Stimulated activated CD8-positive, alpha-beta memory T cell treated with anti-CD3 and anti-CD28 coated beads, Interleukin-12 subunit alpha, Interleukin-12 subunit beta, amount 100 ng/mL, for 24 hours (primary cell): ENCODE data around the gene SMYD1.

Experiments
- DNase-seq: peaks from one replicate; pipeline ENCODE4 v3.0.0-alpha.2; 2020; ENCODE audit errors: extremely low read depth

The SMYD1 gene

DNA sequence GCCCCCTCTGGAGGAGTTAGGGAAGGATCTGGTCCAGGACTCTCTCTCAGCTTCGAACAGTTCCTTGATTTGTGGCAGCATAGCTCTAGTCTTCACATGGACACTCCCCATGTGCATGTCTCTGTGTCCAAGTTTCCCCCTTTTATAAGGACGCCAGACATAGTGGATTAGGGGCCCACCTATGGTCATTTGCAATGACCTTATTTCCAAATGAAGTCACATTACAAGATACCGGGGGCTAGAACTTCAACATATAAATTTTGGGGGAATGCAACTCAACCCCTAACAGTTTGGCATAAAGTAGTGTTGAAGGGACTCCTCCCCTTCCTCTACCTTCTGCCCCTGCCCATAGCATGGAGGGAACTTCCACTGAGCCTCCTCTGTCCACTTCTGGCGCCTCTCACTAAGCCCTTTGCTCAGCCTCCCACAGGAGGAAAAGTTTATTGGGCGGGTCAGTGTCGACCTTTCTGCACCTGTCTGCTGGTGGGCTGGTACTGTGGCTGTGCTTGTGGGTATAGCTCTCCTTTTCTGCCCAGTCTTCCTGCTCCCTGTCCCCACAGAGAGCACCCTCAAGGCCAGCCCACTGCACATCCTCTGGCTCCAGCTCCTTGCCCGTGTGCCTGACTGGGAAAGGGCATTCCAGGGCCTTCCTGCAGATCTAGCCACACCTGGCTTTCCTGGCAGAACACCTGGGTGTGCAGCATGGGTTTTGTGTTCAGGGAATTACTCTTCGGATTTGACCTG lies 54.7 kb downstream of the SMYD1 start:
- no peak for DNase-seq

DNA sequence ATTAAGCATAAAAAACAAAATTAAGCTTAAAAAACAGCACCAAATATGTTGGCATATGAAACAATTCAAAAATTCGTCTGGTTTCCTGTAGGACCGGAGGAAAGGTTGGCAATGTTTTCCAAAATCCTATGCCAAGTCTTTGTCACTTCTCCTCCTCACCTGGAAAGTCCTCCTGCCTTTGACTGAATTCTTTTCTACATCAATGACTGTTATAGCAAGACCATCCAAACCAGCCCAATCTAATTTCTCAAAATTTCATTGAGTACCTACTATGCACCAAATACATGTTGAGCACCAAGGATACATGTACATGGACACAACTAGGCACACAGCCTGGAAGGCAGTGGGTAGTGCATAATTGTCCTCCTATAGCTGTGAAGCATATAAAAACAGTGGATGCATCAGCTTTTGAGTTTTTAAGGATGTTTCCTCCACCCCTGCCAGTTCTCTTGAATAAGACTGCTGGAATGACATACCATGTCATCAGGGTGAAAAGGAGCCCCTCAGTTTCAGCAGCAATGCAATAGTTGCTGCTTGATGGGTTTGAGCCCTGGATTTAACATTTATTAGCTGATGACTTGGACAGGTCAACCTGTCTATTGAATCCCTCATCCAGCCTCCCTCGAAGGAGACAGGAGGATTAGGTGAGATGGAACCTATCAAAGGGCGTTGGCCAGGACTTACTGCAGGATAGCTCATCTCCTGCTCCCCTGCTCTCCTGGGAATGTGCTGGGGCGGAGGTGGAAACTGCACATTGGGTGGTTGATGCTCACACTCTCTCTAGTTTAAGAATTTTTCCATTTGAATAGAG lies 55.7 kb downstream of the SMYD1 start:
- no peak for DNase-seq

DNA sequence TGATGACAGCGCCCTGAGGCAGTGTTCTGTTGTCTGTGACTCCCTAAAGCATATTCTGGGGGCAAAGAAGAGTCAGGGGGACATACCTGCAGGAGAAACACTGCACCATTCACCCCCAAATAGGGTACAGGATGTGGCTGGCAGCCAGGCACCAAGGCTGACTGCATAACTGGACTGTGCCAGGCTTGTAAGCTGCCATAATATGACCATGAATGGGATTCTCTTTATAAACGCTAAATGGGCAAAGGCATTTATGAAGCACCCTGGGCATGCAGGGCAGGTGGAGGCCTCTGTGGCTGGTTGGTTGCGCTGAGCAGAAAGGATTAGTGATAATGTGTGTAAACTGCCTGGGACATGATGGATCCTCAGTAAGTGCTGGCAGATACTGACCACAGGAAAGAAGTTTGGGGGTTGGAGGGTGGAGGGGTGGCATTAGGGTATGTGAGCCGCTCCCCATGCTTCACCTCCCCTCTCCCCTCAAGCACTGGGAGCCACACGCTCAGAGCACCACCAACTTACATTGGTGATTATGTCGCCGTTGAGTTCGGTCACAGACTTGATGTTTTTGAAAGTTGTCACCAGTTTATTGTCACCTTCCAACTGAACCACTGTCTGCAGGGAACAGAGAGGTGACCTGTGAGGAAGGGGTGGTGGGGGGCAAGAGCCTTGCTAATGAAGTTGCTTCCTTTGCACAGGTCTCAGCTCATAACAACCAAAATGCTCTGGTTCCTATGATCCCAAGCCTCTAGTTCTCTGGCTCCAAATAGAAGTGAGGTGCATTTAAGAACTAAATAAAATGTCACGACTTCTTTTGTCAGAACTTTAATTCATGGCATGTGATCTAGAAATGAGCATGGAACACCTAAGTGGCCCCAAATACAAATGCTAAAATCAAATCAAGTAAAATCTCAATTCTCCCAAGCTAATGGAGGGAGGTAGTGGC lies 56.6 kb downstream of the SMYD1 start:
- DNase-seq: no peak

DNA sequence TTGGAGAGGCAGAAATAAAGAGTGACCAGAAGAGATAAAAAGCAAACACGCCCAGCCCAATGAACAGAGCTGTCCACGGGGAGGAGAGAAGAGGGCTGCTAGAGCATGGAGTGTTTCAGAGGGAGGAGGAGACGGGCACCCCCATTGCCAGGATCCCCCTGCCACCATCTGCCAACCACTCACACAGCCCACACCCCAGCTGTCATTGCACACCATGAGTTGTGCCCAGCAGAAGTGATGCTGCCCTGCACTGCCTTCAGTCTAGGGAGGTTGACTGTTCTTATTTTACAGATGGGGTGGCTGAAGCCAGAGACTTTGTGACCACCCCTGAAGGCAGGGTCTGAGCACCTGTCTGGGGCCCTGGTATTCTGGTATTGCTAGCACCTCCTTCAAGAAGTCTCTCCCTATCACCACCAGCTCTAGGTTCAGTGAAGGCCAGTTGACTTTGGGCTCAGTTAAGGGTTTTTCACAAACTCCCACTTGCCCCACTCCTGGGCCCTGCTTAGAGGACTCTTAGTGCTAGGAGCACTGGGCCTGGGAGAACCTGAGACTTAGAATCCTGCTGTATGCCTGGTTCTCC lies 57.8 kb downstream of the SMYD1 start:
- DNase-seq: no peak

DNA sequence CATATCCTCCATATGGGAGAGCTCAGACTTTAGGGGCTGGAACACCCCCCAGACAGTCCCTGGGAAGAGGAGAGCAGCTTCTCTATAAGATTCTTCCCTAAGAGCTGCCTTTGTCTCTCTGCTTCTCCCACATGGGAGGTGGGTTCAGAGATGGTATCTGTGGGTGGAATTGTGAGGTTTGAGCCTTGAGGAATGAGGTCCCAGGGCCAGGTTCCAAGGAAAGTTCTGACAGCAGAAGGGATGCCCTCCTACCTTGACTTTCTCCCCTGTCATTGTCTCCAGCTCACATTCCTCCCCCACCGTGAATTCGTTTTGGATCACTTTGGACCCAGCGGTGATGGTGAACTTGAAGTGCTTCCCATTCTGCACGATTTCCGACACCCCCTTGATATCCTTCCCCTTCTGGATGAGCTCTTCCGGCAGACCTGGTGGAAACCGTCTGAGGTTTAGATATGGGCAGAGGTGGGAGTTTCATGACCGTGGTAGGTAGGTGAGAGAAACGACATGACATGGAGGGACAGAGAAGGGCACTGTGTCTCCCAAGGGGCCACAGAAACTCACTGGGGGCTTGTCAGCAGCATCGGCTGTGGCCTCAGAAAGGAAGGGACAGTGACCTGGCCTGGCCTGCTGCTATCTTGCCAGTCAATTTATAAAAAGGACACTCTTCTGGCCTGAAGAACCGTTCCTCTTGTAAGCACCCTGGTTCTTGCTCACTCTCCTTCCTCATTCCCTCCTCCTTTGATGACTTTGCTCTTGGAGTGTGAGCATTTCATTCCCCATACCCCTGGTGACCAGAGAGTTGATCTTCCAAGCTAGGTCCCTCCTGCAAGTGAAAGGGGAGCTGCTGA lies 58.5 kb downstream of the SMYD1 start:
- no peak for DNase-seq

DNA sequence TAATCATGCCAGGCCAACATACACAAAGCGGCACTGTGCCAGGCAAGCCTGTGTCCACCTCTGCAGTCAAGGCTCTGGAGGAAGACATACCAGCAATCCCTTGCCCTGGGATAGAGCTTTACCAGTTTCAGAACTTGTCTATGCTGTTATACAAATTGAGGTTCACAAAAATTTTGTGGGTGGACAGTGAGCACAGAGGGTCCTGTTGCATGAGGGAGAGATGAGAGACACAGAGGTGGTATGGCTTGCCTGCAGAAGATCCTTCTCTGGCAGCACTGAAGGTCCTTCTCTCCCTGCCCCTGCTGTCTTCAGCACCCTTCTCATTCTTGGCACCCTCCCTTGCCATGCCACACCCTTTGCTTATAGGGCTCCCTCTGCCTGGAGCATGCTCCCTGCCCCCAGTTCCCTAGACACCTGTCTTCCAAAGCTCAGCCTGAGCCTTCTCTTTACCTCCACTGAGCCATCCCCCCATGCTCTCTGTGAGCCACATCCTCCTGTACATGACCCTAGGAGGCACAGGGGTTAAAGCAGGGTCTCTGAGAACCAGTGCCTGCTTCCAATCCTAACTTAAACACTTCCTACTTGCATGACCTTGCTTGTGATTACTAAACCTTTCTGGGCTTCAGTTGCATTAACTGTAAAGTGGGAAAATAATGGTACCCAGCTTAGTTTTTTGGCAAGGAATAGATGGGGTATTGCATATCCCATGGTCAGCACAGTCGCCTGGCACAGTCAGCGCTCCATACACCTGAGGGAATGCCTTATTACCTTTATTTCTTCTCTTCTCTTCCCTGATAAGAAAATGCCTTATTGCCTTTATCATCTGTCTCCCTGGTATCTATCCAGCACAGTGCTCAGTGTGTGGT lies 59.4 kb downstream of the SMYD1 start:
- DNase-seq: no peak

DNA sequence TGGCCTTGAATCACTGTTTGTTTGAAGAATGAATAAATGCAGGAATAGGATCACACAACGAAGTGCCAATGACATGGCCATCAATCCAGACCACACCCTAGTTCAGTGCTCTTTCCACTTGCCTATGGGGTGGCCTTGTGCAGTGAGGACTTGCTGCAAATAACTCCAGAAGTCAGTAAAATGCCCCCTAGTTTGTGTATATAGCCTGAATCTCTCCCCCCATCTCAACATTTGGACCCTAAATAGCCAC lies 59.9 kb downstream of the SMYD1 start:
- no peak for DNase-seq

DNA sequence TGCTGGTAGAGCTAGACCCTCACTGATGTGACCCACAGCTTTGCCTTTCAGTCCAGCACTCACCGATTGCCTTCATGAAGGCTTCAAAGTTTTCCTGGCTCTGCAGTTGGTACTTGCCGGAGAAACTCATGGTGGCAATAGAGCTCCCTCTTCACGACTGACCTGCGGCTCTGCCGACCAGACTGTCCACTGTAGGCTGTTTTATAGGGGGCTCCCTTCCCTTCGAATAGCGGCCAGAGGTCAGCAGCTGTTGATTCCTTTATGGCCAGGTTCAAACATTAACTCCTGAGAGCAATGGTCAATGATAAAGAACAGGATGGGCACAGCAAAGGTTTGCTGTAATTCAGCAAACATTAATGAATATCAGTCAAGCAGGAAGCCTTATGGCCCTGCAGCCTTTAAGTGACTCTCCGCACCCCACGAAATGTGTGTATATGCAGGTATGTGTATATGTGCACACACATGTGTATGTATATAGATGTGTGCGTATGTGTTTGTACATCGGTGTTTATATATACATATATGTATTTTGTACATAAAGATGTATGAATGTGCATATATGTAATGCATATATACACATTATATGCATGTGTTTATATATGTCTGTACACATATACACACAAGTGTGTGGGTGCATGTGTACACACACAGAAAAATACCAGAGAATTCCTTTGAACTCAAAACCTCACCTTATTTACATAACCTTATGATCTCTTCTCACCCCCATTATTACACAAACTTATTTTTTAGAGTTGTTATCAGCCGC lies 60.4 kb downstream of the SMYD1 start, which contains the start of gene FABP1:
TSS of gene FABP1 (minus strand) at position 175 of the 766 bp plus-strand sequence. CDS start at position 130, 45 bp downstream.
- DNase-seq: no peak

DNA sequence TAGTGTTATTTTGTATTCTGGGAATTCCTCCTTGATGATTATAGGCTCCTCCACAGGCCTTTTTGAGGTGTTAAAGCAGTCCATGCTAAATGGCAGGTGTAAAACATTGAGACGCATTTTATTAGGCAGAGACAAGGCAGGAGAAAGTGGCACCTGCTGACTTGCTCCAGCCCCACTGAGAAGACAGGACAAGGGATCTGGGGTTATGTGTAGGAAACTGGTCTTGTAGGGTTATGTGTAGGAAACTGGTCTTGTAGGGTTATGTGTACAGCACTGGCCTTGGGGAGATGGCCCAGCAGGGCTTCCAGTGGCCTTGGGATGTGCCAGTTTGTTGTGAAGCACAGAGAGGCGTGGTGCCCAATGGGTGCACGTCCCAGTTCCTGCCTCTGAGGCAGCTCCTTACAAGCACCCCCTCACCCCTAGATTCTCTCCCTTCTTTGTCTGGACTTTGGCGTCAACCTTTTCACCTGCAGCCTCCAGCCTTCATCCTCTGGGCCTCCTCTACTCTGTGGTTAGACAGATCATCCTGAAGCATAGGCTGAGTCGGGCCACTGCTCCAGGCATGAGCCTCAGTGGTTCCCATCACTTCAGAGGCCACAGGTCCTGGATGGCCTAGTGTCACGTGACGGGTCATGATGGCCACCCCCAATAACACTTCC lies 61.2 kb downstream of the SMYD1 start:
- no peak for DNase-seq

DNA sequence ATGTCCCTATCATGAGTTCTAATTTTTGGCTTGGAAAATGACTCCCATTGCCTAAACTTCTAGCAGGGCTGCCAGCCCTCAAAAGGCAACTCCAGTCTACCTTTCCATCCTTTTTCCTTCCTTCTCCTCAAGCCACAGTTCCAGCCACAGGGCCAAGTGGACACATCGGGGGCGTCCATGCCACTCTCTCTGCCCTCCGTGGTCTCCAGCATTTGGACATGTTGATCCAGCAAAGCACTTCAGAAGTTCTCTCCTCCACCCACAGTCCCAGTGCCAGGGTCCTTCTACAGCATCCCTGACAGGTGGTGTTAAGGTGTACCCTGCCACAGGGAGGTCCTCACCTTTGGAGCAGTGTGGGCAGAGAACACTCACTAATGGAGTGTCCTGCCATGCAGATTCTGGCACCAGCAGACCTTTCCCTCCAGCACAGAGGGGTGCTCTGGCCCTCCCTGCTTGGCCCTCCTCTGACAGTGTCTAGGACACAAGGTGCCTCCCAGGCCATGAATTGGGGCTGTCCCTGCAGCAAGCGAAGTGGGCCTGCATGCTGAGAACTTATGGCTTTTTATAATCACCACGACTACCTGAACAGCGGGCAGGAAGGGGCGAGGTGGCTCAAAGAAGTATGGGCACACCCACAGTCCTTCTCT lies 61.8 kb downstream of the SMYD1 start:
- no peak for DNase-seq

DNA sequence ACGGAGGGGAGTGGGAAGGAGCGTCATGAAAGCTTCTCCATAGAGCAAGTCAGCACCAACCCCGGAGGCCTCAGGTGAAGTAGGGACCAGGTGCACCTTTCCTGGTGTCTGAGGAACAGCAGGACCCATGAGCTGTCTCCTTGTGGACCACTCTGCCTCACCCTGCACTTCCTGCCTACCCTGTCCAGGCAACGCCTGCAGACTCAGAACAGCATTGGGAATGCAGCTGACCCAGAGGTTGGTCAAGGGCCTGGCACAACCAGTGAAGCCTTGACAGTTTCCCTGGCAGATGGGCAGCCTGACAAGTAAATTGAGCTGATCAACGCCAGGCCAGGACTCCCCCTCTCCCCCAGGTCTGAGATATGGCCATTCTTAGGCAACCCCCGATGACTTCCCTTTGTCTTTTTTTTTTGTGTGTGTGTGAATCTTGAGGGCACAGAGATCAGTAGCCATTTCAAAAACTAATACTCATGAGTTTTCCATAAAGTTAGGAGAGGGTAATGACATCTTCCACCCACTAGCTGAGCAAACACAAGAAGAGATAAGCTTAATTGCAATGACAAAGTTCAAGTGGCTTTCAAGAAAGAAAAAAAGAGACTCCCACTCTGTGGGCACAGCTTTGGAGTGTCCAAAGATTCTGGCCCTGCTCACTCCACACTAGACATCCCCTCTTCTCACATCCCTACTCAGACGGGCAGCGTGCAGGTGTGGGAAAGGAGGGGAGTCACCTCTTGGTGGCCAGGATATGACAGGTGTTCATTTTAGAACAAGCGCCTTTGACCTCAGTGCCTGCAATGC lies 63.8 kb downstream of the SMYD1 start:
- DNase-seq: no peak

DNA sequence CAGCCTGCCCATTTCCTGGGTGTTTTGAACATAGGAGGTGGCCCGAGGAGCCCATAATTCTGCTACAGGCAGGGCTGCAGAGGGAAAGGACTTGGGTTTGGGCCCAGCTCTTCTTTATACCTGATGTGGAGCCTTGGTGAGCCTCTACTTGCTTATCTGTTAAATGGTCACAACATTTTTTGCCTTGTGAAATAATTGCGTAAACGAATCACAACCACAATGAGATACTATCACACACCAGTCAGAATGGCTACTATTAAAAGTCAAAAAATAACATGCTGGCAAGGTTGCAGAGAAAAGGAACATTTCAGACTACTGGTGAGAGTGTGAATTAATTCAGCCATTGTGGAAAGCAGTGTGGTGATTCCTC lies 64.4 kb downstream of the SMYD1 start:
- no peak for DNase-seq

DNA sequence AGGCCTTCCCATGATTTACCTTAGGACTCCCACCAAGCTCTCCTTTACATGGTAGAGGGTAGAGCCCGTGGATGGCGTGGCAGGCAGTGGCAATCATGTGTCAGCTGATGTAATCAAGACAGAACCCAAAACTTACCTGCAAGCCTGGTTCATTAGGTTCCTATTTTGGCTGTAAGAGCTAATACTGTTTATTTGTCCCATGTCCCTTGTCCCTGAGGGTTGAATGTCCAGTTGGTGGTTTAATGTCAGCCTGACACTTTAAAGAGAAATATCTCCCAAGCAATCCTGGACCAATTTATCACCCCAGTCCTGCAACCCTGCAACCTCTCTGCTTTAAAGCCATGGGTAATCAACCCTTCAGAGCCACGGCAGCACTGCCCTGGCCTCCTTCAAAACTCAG lies 66.2 kb downstream of the SMYD1 start:
- no peak for DNase-seq

DNA sequence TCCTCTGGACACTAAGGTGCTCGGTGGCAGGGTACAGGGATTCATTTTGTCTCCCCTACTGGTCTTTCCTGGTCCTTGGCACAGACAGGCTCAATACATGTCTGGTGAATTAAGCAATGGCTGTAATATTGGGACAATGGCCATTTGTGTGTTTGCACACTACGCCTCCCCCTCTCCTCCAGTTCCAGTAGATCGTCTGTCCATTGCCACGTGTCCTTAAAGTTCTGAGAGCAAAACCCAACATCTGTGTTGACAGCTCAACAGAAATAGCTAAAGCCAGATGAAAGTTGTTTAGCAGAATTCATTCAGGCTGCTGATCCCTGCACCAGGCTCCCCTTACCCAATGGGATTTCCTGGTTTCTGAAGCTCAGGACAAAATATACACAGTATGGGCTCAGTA lies 69.2 kb downstream of the SMYD1 start:
- no peak for DNase-seq

DNA sequence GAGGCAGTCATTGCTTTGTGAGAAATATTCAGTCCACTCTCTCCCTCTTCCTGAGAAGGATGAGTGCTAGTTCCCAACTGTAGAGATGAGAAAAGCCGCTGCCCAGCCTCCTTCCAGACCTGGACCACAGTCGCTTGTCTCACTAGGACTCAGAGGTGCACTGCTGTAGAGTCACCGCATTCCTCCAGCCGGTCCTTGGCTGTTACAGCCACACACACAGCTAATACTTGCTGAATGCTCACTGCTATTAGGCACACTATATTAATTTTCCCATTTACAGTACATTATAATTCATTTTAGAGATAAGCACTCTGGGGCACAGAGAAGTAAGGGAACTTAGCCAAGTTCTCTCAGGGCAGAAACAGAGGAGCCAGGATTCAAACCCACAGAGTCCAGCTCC lies 70.2 kb downstream of the SMYD1 start:
- no peak for DNase-seq

DNA sequence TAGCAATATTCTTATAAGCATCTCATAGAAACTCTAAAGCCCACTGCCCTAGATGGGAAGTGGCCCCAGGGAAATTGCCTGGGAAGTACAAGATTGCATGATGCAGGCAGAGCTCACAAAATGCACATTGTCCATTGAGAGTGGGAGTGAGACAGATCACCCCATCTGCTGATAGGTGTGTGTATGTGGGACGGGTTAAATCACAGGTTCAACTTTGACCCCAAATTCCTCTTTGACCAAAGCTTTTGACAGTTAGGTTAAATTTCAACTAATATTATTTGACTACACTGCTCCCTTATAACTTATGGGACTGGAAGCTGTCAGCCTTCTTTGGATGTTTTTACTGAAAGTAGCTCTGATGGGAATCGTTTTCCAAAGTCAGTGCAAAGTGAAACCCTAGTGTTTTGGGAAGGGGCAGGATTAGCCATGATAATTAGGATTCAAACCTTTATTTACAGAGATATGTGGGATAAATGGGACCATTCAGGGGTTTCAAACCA lies 71.6 kb downstream of the SMYD1 start:
- DNase-seq: no peak

DNA sequence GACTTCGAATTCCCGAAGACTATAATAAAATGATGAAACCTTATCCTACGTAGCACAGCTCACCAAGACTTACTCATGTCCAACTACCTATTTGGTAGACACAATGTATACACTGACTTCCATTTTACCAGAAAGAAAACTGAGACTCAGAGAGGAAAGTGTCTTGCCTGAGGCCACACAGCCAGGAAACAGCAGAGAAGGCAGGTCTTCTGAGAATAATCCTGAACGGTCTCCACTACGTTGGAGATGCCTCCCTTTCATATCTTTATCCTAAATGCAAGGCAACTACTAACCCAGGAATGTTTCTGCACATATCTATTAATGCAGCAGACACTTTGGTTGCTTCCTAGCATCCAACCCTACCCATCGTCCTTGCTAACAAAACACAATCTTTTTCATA lies 72.2 kb downstream of the SMYD1 start:
- DNase-seq: no peak
